GM19238 (cell line): ENCODE measurements around the gene CHRDL2.
"Not testable (repeated sequence)": the region's sequence is repeated elsewhere in the genome, so short reads cannot be mapped to it uniquely, and the experiment has no call there.

Experiments used
- DNase-seq: peaks from one replicate; pipeline ENCODE4 v3.0.0; 2011; ENCODE audit warnings: low spot score; ENCODE audit not compliant: insufficient read length

Gene CHRDL2

DNA sequence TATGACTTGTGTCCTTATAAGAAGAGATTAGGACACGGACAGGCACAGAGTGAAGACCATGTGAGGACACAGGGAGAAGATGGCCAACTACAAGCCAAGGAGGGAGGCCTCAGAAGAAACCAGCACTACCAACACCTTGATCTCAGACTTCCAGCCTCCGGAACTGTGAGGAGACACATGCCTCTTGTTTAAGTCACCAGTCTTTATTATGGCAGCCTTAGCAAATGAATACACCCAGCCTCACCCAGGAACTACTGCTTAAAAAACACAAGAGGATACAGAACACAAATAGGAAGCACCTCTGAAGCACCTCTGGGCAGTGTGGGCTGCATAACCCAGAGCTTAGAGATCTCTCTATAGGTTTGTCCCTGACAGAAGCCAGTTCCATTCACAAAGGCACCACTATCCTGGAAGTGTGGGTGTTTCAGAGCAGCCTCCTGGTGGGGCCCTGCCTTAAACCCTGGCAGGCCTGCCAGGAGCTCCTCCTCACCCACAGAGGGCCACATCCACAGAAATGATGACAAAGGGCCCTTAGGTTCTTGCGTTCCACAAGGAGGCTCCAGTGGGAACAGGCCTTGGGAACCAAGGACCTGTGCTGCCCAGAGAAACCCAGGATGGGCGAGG lies 58.8 kb downstream of the CHRDL2 start:
- no peak for DNase-seq

GRCh38 chr11:74671520-74672196 lies 59.6 kb downstream of the CHRDL2 start:
- DNase-seq: no peak

DNA sequence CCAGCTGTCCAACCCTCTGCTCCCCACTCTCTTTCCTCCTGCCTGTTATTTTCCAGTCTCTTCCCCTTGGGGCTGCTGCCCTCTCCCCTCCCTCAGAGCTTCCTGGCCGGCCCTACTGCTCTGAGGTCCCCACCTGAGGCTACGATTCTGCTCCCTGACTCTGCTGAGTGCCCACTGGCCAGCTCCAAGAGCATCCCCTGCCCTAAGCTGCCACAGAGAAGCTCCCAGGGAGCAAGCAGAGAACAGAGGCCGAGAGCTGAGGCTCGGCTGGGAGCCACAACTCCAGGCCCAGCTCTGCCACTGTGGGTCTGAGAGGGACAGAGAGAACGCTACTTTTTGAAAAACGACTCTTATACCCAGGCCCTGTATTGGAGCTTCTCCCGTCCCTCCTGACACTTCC lies 61.1 kb downstream of the CHRDL2 start:
- no peak for DNase-seq

- DNase-seq: no peak
These were observed 61.7 kb downstream of the CHRDL2 start for GRCh38 chr11:74669211-74670160.

DNA sequence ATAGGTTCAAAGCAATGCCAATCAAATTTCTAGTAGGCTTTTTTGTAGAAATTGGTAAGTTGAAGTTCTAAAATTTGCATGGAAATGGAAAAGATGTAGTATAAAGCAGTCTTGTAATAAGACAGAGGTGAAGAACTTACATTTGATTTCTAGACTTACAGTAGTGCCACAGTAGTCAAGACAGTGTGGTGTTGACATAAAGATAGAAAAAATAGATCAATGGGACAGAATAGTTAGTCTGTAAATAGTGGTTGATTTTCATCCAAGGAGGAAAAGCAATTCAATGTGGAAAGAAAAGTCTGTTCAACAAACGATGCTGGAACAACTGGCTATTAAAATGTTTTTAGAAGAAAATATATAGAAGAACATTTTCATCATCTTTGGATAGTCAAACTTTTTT lies 67.9 kb downstream of the CHRDL2 start:
- DNase-seq: no peak

- DNase-seq: no peak
These were observed 68.6 kb downstream of the CHRDL2 start for GRCh38 chr11:74662487-74663103.

DNA sequence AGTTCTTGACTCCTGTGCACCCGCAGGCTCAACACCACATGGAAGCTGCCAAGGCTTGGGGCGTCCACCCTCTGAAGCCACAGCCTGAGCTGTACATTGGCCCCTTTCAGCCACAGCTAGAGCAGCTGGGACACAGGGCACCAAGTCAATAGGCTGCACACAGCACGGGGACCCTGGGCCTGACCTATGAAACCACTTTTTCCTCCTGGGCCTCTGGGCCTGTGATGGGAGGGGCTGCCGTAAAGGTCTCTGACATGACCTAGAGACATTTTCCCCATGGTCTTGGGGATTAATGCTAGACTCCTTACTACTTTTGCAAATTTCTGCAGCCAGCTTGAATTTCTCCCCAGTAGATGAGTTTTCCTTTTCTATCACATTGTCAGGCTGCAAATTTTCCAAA lies 72.1 kb downstream of the CHRDL2 start:
- DNase-seq: not testable (repeated sequence)

GRCh38 chr11:74654976-74655375 lies 76.2 kb downstream of the CHRDL2 start:
- no peak for DNase-seq

DNA sequence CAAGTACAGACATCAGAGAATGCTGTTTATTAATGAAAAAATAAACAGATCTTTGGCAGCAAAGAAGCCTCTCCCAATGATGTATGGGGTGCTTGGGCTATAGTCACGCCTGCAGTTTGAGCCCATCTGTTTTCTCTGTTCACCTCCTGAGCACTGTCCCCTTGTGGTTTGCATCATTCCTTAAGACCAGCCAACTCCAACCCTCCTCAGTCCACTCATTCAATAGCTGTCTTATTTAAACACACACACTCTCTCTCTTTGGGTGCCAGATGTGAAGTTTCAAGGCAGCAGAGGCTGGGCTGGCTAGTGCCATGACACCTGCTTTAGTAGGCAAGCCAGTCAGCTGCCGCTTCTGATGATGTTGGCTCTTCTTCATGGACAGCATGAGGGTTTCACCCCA lies 80.7 kb downstream of the CHRDL2 start:
- DNase-seq: no peak

DNA sequence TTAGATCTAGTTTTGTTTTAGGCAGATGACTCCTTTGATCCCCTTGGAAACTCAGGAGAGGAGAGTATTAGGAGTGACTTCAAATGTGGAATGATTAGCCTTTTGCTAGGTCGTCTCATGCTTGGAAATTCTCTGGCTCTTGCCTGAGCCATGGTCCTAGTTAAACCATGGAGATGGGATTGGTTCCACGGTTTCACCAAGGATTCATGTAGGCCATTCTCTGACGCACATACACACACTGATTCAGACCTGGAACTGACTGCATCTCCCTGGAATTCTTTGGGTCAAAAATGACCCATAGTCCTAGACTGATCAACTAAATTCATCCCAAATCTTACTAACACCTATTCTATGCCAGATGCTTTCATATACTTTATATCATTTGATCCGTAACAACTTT lies 82.3 kb downstream of the CHRDL2 start:
- DNase-seq: no peak

- no peak for DNase-seq
These were observed 83.4 kb downstream of the CHRDL2 start for GRCh38 chr11:74647831-74648230.

DNA sequence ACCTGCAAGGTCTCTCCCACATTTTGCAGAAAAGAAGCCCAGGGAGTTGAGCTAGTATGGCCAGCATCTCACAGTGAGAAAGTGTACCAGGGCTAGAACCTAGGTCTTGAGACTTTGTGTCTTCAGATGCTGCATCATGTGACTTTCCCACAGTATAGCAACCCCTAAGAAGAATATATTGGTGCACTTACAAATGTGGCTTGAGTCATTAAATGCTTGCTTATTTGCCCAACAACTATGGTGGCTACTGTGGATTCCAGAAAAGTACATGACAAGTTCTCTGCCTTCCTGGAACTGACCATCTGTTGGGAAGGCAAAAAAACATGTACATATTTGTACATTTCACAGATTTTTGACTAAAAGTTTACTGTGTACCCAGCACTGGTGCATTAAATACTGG lies 83.8 kb downstream of the CHRDL2 start:
- no peak for DNase-seq

- no peak for DNase-seq
These were observed 84.3 kb downstream of the CHRDL2 start for GRCh38 chr11:74646954-74647353.
